SK-N-SH treated with all-trans-retinoic acid at 6 μM for 48 hours (cell line): Measurements from ENCODE around the gene MOGAT1.

ENCODE experiments used
- ARNTL ChIP-seq: fragments of 450-650 bp; formaldehyde crosslinking; IDR thresholded peaks from 2 replicates; pipeline ENCODE4 v1.5.0; 2020; ENCODE audit warnings: low read depth, mild to moderate bottlenecking, moderate library complexity, borderline replicate concordance
- GLIS3 ChIP-seq: fragments of 250-450 bp; sonication (Bioruptor Pico); IDR thresholded peaks from 2 replicates; pipeline ENCODE4 v1.5.0; 2020; ENCODE audit warnings: mild to moderate bottlenecking, moderate library complexity
- ZFP3 ChIP-seq: fragments of 250-450 bp; sonication (Bioruptor Pico); IDR thresholded peaks from 2 replicates; pipeline ENCODE4 v1.5.0; 2020; ENCODE audit warnings: mild to moderate bottlenecking, moderate library complexity
- TF ChIP-seq, protein P1 (sequence below): fragments of 250-450 bp; sonication (Bioruptor Pico); IDR thresholded peaks from 2 replicates; pipeline ENCODE4 v1.8.0; 2020; ENCODE audit warnings: mild to moderate bottlenecking, moderate library complexity, borderline replicate concordance

- TF ChIP-seq ARNTL (CRISPR knock-in tag): no peak
- TF ChIP-seq GLIS3 (CRISPR knock-in tag): no peak
- TF ChIP-seq, protein P1, sequence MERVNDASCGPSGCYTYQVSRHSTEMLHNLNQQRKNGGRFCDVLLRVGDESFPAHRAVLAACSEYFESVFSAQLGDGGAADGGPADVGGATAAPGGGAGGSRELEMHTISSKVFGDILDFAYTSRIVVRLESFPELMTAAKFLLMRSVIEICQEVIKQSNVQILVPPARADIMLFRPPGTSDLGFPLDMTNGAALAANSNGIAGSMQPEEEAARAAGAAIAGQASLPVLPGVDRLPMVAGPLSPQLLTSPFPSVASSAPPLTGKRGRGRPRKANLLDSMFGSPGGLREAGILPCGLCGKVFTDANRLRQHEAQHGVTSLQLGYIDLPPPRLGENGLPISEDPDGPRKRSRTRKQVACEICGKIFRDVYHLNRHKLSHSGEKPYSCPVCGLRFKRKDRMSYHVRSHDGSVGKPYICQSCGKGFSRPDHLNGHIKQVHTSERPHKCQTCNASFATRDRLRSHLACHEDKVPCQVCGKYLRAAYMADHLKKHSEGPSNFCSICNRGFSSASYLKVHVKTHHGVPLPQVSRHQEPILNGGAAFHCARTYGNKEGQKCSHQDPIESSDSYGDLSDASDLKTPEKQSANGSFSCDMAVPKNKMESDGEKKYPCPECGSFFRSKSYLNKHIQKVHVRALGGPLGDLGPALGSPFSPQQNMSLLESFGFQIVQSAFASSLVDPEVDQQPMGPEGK: no peak
- no peak for TF ChIP-seq ZFP3 (CRISPR knock-in tag)
Observed at GRCh38 chr2:222635295-222635694, 36.2 kb upstream of the MOGAT1 start.
